ENCODE measurements around the gene MAST4. TPM values are rescaled to one million over a fixed set of nuclear protein-coding genes. Genes with fewer than 3 reads are reported as not detected.

The MAST4 gene
- total RNA-seq, 4 donors from 2014 or later = 19.5 to 44.1 (median 24.1) TPM

- no peak for DNase-seq (ENCODE audit: low spot score in 2 of 2)
- TF ChIP-seq, protein P1, sequence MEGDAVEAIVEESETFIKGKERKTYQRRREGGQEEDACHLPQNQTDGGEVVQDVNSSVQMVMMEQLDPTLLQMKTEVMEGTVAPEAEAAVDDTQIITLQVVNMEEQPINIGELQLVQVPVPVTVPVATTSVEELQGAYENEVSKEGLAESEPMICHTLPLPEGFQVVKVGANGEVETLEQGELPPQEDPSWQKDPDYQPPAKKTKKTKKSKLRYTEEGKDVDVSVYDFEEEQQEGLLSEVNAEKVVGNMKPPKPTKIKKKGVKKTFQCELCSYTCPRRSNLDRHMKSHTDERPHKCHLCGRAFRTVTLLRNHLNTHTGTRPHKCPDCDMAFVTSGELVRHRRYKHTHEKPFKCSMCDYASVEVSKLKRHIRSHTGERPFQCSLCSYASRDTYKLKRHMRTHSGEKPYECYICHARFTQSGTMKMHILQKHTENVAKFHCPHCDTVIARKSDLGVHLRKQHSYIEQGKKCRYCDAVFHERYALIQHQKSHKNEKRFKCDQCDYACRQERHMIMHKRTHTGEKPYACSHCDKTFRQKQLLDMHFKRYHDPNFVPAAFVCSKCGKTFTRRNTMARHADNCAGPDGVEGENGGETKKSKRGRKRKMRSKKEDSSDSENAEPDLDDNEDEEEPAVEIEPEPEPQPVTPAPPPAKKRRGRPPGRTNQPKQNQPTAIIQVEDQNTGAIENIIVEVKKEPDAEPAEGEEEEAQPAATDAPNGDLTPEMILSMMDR (IDR thresholded peaks at IDR 0.05) = no peak
- TF ChIP-seq EP300 (IDR thresholded peaks at IDR 0.05) = no peak
- TF ChIP-seq POLR2A (IDR thresholded peaks at IDR 0.05) = no peak
- Histone ChIP-seq H3K27me3 (no peaks in the 10 kb centered on the region), H3K4me3 (no peak overlapping the region), H3K36me3 (peaks cover 0 to 11% (median 0%) of the 10 kb centered on the region in 3 donors), H3K4me1 (peaks cover 0 to 9% (median under 1%) of the 10 kb centered on the region in 4 donors), H3K27ac (no peak overlapping the region), H3K9me3 (no peaks in the 10 kb centered on the region)
- WGBS, 2 donors = 93 to 96% methylated on average over 10 of the region's 10 CpGs
These were observed 504.1 kb downstream of the MAST4 start for GRCh38 chr5:67100301-67100700.

GRCh38 chr5:67102708-67103107, 506.5 kb downstream of the MAST4 start:
- Histone ChIP-seq H3K27me3 (no peaks in the 10 kb centered on the region), H3K36me3 (peaks cover 0 to 11% (median 0%) of the 10 kb centered on the region in 3 donors), H3K9me3 (no peaks in the 10 kb centered on the region), H3K4me1 (no peaks in the 10 kb centered on the region), H3K27ac (no peak overlapping the region), H3K4me3 (no peak overlapping the region)
- TF ChIP-seq, protein P1 (IDR thresholded peaks at IDR 0.05) = no peak
- TF ChIP-seq POLR2A (IDR thresholded peaks at IDR 0.05) (no peak), EP300 (IDR thresholded peaks at IDR 0.05) (no peak)
- WGBS, 2 donors = 85 to 91% methylated on average over 4 of the region's 4 CpGs
- no peak for DNase-seq (ENCODE audit: low spot score in 2 of 2)

DNA sequence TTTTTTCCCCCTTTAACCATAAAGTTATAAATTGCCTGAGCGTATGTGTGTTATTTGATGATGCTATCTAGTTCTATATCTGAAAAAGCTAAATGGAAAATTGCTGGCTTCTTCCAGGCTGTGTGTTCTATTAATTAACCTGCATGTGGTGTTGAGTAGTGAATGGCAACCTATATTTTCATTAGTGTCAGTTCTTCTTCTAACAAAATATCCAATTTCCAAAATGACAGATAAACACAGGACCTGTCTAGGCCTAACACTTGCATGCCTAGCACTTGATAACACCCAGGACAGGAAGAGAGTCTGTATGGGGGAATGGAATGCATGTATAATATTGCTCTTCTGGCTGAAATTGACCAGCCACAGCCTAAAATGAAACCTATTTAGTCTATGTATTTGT, 508.7 kb downstream of the MAST4 start:
- Histone ChIP-seq H3K27ac (no peak overlapping the region), H3K36me3 (peaks cover 0 to 11% (median 0%) of the 10 kb centered on the region in 3 donors), H3K4me3 (no peak overlapping the region), H3K27me3 (no peaks in the 10 kb centered on the region), H3K9me3 (no peaks in the 10 kb centered on the region), H3K4me1 (no peaks in the 10 kb centered on the region)
- WGBS, 2 donors = 96% methylated on average over 1 of the region's 1 CpG
- DNase-seq (ENCODE audit: low spot score in 2 of 2) = no peak
- TF ChIP-seq, protein P1 (IDR thresholded peaks at IDR 0.05) = no peak
- TF ChIP-seq EP300 (IDR thresholded peaks at IDR 0.05) (no peak), POLR2A (IDR thresholded peaks at IDR 0.05) (no peak)

- peaks cover 0 to 11% (median 0%) of the 10 kb centered on the region in 3 donors for H3K36me3 ChIP-seq
- H3K4me1 ChIP-seq = no peaks in the 10 kb centered on the region
- H3K9me3 ChIP-seq = no peaks in the 10 kb centered on the region
- 97 to 98% methylated on average over 3 of the region's 3 CpGs for WGBS, 2 donors
- no peaks in the 10 kb centered on the region for H3K27me3 ChIP-seq
- H3K4me3 ChIP-seq = no peak overlapping the region
- TF ChIP-seq EP300 (IDR thresholded peaks at IDR 0.05) = no peak
- H3K27ac ChIP-seq = no peak overlapping the region
- DNase-seq (ENCODE audit: low spot score in 2 of 2) = no peak
These were observed 509.1 kb downstream of the MAST4 start for GRCh38 chr5:67105270-67105669.

DNA sequence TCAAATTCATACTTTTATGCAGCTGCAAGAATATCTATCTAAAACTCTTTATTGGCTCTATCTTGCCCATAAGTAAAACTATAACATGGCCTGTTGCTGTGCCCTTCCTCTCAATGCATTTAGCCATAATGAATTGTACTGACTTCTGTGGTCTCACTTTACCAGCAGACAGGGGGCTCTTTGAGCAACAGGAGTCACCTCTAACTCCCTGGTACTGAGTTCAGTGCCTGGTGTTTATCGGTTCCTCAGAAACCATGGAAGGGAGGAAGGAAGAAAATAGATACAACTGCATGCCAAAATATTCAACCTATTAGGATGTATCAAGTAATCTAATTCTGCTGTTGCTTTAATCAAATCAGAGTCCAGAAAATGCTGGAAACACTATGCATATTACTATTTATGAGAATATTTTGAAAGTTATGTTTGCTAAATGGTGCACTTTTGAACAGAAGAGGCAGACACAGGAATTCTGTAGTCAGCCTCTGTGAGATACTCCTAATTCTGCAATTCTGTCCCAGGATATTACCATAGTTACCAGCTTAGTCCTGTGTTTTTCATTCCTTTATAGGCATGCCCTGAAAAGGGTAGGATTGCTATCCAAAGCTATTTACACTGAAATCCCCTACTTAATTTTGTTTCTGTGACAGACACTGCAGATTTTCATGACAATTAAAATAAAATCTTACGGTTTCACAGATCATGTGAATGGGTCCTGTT, 510.6 kb downstream of the MAST4 start:
- no peak overlapping the region for H3K4me3 ChIP-seq
- no peaks in the 10 kb centered on the region for H3K4me1 ChIP-seq
- no peak for DNase-seq (ENCODE audit: low spot score in 2 of 2)
- peaks cover 0 to 8% (median 0%) of the 10 kb centered on the region in 3 donors for H3K36me3 ChIP-seq
- 52 to 54% methylated on average over 2 of the region's 2 CpGs for WGBS, 2 donors
- H3K27ac ChIP-seq = no peak overlapping the region
- H3K9me3 ChIP-seq = no peaks in the 10 kb centered on the region
- no peak for TF ChIP-seq POLR2A (IDR thresholded peaks at IDR 0.05)
- TF ChIP-seq, protein P1 (IDR thresholded peaks at IDR 0.05) = no peak
- no peak for TF ChIP-seq EP300 (IDR thresholded peaks at IDR 0.05)
- H3K27me3 ChIP-seq = no peaks in the 10 kb centered on the region

Measured in tibial nerve (tissue), 4 donors.